GM12891 (cell line): ENCODE results near the gene CTRB1.

Source experiments
- PAX5 ChIP-seq: IDR thresholded peaks from 2 replicates; pipeline ENCODE4 v1.6.1; 2011; ENCODE audit warnings: low read length, moderate library complexity, mild to moderate bottlenecking; ENCODE audit not compliant: insufficient read depth, severe bottlenecking
- POLR2A ChIP-seq: IDR thresholded peaks from 2 replicates; pipeline ENCODE4 v1.6.1; 2011; ENCODE audit warnings: low read depth, low read length, control low read depth
- POLR2AphosphoS5 ChIP-seq: IDR thresholded peaks from 2 replicates; pipeline ENCODE4 v1.6.1; 2011; ENCODE audit warnings: low read depth, low read length, control low read depth
- POU2F2 ChIP-seq: IDR thresholded peaks from 2 replicates; pipeline ENCODE4 v1.6.1; 2011; ENCODE audit warnings: low read depth, mild to moderate bottlenecking, control low read depth, low read length, moderate library complexity
- SPI1 ChIP-seq: IDR thresholded peaks from 2 replicates; pipeline ENCODE4 v1.6.1; 2011; ENCODE audit warnings: low read depth, low read length, control low read depth
- TAF1 ChIP-seq: IDR thresholded peaks from 2 replicates; pipeline ENCODE4 v1.6.1; 2011; ENCODE audit warnings: low read depth, low read length, control low read depth

DNA sequence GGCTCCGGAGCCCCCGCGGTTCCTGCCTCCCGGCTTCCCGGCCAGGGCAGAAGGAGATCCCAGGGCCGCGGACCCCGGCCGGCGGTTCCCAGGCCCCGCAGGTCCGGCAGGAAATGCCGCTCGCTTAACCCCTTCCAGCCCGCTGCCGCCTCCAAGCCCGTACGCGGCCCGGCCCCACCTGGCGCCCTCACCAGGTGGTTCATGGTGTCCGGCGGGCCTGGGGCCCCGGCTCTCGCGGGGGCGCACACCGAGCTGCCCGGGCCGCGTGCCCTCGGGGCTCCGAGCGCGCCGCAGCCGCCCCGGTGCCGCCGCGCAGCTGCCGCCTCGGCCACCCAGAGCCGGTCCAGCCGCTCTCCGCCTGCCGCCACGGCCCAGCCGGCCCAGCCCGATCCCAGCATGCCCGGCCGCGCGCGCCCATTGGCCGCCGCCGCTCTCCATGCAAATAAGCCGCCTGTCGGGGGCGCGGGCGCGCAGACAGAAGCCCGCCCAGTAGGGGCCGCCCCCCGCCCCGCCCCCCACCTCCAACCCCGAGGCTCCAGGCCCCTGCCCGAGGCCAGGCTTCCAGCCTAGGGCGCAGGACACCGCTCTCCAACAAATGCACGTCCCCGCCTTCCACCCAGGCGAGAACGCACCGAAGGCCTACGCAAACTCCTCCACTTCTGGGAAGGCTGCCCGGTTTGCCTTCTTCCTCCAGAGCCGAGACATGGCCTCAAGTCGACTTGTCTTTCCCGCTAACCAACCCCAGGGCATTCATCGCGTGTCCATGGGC is 32.7 kb downstream of the CTRB1 start, which contains the start of gene BCAR1:
- TF ChIP-seq PAX5 = no peak
- TF ChIP-seq TAF1 = no peak
- TF ChIP-seq POLR2A = no peak
- TF ChIP-seq SPI1 = no peak
- TF ChIP-seq POLR2AphosphoS5 = no peak
- peak; percentile 47; the same call in 1 of the 2 replicates for TF ChIP-seq POU2F2
